HCT116 (cell line): ENCODE measurements around the gene ADGRG7.

Experiments
- ELF1 ChIP-seq: IDR thresholded peaks from 2 replicates; pipeline ENCODE4 v1.6.1; 2012; ENCODE audit warnings: low read depth, borderline replicate concordance
- TF ChIP-seq, protein P1 (sequence below): IDR thresholded peaks from 2 replicates; pipeline ENCODE4 v1.6.1; 2012

DNA sequence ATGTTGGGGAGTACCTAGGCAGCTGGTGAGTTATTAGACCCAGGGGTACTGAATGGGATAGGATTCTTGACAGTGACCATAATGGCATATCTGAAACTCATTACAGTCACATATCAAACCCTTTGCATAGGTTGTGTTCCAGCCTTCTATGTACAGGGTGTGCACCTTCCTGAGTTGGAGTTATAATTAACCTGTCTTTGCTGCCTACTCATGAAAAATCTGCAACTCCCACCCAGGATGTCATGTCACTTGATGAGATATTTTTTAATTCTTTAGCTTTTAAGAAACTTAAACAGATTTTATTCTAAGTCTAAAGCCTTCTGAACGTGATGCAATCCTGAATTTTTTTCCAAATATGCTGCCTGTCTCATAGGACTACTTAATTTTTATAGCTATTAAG, 21.1 kb upstream of the ADGRG7 start:
- no peak for TF ChIP-seq ELF1
- TF ChIP-seq, protein P1, sequence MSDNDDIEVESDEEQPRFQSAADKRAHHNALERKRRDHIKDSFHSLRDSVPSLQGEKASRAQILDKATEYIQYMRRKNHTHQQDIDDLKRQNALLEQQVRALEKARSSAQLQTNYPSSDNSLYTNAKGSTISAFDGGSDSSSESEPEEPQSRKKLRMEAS: no peak
